Spleen (tissue), 7 donors: ENCODE data around the gene STXBP5.

ENCODE experiments used
- CTCF ChIP-seq, 11 experiments: fragments of 200-600 bp in 7 of 11; fragments of 450-650 bp in 4 of 11; sonication (generic) in 4 of 11; IDR thresholded peaks in 8 of 11; conservative IDR thresholded peaks in 3 of 11; 1 replicate in 7 of 11; 2 replicates in 4 of 11; pipeline versions ENCODE4 v1.4.0 to v1.8.0; 2016 to 2021; ENCODE audit warnings: antibody characterized with exemption in 11 of 11, inconsistent platforms in 4 of 11, mild to moderate bottlenecking in 1 of 11
- POLR2A ChIP-seq, 3 donors: fragments of 450-650 bp; IDR thresholded peaks; one replicate each; pipeline ENCODE4 v1.5.1; 2017; ENCODE audit warnings: antibody characterized with exemption in 3 of 3, mild to moderate bottlenecking in 1 of 3
- donor health status: DM: no; HTN: no; CAD: no; lungs with moderate emphysema.
- donor health status: DM: no; HTN: no; CAD: no.
- donor health status: DM: no; HTN: no; CAD: no.

DNA sequence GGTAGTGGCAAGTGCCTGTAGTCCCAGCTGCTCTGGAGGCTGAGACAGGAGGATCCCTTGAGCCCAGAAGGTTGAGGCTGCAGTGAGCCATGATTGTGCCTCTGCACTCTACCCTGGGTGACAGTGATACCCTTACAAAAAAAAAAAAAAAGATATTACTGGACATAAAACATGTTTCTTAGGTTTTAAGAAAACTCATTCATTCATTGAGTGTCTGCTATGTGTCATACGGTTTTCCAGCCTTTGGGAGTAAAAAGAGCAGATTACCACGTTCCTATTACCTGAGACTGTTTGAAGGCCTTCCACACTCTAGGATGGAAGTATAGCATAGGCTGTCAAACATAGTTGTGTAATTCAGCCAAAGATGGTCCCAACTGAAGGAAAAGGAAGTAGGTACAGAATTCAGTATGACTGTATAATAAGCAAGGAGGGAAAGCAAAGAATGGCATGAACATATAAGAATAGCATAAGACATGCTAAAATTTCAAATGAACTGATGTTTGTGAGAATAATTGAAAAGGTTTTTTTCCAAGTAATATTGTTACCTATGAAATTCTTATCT lies 22.0 kb downstream of the STXBP5 start:
- TF ChIP-seq CTCF (IDR thresholded peaks at IDR 0.05 in 8 of 11, conservative IDR thresholded peaks at IDR 0.05 in 3 of 11) (no peak), POLR2A (IDR thresholded peaks at IDR 0.05) (no peak)
